Nephron progenitor cell (in vitro differentiated cells): ENCODE measurements around the gene MUC4.

Source experiments
- DNase-seq: peaks from one replicate; pipeline ENCODE4 v3.0.0; 2021
- H3K27ac Mint-ChIP-seq: 2 replicates; pipeline ENCODE4 v1.8.0; 2021; ENCODE audit warnings: mild to moderate bottlenecking, moderate library complexity, mixed read lengths
- H3K27me3 Mint-ChIP-seq: 2 replicates; pipeline ENCODE4 v1.8.0; 2021; ENCODE audit warnings: mild to moderate bottlenecking, low read depth, mixed read lengths; ENCODE audit not compliant: poor library complexity
- H3K36me3 Mint-ChIP-seq: 2 replicates; pipeline ENCODE4 v1.8.0; 2021; ENCODE audit warnings: low read depth, mixed read lengths
- H3K4me1 Mint-ChIP-seq: 2 replicates; pipeline ENCODE4 v1.8.0; 2021; ENCODE audit warnings: mixed read lengths
- H3K4me3 Mint-ChIP-seq: 2 replicates; pipeline ENCODE4 v1.8.0; 2021; ENCODE audit warnings: mild to moderate bottlenecking, moderate library complexity, mixed read lengths
- H3K9me3 Mint-ChIP-seq: 2 replicates; pipeline ENCODE4 v1.8.0; 2021; ENCODE audit warnings: mild to moderate bottlenecking, moderate library complexity, mixed read lengths
- TF ChIP-seq, protein P1 (sequence below): fragments of 200-600 bp; sonication (generic); IDR thresholded peaks from 2 replicates; pipeline ENCODE4 v1.5.0; 2021; ENCODE audit warnings: antibody characterized with exemption

MUC4 gene

DNA sequence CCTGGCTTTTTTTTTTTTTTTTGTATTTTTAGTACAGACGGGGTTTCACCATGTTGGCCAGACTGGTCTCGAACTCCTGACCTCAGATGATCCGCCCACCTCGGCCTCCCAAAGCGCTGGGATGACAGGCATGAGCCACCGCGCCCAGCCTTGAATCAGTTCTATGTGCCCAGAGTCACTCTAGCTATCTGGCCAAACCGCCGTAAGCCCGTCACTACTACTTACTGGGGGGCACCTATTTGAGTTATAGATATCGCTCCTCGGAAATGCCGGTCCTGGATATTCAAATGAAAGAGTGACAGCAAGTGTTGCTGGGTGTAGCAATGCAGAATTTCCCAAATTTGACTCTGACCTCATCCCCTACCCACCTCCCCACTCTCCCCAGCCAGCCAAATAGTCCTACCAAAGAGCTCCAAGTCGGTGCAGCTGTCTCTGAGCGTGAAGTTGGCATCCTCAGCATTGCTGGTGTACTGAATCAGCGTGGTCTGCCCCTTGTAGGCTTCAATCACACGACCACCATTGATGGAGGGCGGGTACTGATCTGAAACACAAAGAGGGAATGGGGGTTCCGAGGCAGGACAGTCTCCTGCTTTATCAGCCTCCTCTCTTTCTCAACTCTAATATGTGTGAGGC, 52.9 kb downstream of the MUC4 start:
- H3K36me3 Mint-ChIP-seq, result no peaks in the 10 kb centered on the region

DNA sequence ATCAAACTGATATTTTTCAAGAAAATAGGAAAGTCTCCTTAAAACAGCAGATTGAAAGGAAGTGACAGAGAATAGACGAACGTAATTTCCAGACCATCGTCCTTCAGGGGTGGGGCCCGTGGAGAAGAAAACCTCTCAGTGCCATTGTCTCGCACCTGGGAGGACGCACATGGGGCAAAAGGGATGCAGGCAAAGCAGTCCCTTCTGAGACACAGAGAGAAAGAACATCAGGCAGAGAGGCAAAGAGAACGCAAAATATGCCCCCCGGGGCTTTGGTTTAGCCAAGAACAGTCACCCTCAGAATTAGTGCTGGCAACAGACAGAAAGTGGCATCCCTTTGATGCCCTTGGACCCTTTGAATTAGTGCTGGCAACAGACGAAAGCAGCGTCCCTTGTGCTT, 53.9 kb downstream of the MUC4 start:
- DNase-seq, result no peak
- TF ChIP-seq, protein P1, sequence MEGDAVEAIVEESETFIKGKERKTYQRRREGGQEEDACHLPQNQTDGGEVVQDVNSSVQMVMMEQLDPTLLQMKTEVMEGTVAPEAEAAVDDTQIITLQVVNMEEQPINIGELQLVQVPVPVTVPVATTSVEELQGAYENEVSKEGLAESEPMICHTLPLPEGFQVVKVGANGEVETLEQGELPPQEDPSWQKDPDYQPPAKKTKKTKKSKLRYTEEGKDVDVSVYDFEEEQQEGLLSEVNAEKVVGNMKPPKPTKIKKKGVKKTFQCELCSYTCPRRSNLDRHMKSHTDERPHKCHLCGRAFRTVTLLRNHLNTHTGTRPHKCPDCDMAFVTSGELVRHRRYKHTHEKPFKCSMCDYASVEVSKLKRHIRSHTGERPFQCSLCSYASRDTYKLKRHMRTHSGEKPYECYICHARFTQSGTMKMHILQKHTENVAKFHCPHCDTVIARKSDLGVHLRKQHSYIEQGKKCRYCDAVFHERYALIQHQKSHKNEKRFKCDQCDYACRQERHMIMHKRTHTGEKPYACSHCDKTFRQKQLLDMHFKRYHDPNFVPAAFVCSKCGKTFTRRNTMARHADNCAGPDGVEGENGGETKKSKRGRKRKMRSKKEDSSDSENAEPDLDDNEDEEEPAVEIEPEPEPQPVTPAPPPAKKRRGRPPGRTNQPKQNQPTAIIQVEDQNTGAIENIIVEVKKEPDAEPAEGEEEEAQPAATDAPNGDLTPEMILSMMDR, result no peak
- H3K9me3 Mint-ChIP-seq, result no peaks in the 10 kb centered on the region
- H3K36me3 Mint-ChIP-seq, result no peaks in the 10 kb centered on the region
- H3K4me1 Mint-ChIP-seq, result peaks cover 61% of the 10 kb centered on the region
- H3K27ac Mint-ChIP-seq, result peak overlapping the region; percentile 11
- H3K4me3 Mint-ChIP-seq, result no peak overlapping the region
- H3K27me3 Mint-ChIP-seq, result peaks cover 22% of the 10 kb centered on the region

More for the DNA sequence above, 52.9 kb downstream of the MUC4 start:
- H3K9me3 Mint-ChIP-seq, result no peaks in the 10 kb centered on the region
- TF ChIP-seq, protein P1, result no peak
- H3K27me3 Mint-ChIP-seq, result peaks cover 24% of the 10 kb centered on the region
- no peak overlapping the region for H3K27ac Mint-ChIP-seq
- peaks cover 58% of the 10 kb centered on the region for H3K4me1 Mint-ChIP-seq
- no peak overlapping the region for H3K4me3 Mint-ChIP-seq
- DNase-seq, result no peak

DNA sequence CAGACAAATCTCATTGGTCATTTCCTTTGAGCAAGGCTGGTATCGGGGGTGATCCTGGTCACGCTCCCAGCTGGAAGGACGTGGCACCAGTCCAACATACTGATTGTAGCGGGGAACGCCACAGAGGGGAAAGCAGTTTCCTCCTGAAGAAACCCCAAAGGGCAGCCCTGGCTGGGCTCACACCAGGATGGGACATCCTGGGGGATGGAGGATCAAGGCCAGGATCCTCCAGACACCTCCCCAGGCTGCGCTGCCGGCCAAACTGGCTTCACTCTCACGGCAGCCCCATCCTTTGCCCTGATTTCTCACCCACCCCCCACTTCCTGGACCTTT, 54.3 kb downstream of the MUC4 start:
- Mint-ChIP-seq H3K4me3 (no peak overlapping the region), H3K4me1 (peaks cover 64% of the 10 kb centered on the region), H3K9me3 (no peaks in the 10 kb centered on the region), H3K27ac (peak overlapping the region; percentile 11), H3K27me3 (peaks cover 22% of the 10 kb centered on the region), H3K36me3 (no peaks in the 10 kb centered on the region)
- TF ChIP-seq, protein P1, result no peak
- no peak for DNase-seq

DNA sequence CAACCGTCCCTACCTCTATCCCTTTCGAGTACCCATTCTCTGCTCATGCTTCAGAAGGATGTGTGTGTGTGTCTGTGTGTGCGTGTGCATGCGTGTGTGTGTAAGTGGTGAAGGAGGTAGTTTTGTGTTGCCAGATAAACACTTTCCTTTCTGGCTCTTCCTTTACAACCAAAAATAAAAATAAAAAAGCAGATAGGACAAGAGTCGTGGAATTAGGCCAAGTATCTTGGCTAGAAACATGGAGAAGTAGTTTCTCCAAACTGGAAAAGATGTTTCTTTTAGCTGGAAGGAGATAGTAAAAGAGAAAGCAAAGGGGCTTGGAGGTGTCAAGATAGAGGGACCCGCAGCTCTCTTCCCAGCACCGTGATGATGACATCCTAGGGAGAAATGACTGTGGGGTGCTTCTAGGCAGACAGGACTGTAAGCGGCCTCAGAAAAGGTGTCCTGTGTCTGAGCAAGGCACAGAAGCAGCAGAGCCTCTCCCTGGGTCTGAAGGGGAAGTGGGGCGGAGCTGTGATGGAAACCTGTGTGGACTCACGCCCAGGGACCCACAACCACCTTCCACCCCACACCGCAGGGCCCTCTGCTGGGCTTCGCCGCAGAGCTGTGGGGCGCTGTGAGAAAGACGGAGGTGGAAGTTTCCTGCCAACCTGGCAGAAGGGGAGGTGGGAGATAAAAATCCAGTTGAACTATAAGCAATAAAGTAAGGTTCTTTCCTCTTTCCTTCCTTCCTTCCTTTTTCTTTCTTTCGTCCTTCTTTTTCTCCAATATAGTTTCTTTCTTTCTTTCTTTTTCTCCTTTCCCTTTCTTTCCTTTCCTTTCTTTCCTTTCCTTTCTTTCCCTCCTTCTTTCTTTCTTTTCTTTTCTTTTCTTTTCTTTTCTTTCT, 55.7 kb downstream of the MUC4 start:
- no peaks in the 10 kb centered on the region for H3K36me3 Mint-ChIP-seq
- DNase-seq, result no peak
- no peaks in the 10 kb centered on the region for H3K9me3 Mint-ChIP-seq
- peaks cover 29% of the 10 kb centered on the region for H3K27me3 Mint-ChIP-seq
- TF ChIP-seq, protein P1, result no peak
- H3K4me3 Mint-ChIP-seq, result no peak overlapping the region
- no peak overlapping the region for H3K27ac Mint-ChIP-seq
- H3K4me1 Mint-ChIP-seq, result peaks cover 72% of the 10 kb centered on the region

DNA sequence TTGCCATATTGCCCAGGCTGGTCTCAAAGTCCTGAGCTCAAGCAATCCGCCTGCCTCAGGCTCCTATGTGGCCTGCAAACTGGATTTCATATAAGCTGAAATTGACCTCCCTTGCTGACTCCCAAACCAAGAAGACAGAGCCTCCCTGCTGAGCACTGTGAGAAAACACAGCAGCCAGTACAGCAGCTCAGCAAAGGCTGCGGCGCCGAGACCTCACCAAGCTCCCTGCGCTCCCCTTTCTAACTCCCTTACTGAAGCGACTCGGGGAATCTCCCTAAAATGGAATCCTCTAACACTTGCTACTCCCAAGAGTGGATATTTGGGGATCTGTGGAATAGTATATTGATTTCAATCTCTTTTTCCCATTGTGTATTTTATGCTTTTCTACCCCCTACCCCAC, 56.3 kb downstream of the MUC4 start:
- TF ChIP-seq, protein P1, result no peak
- no peak for DNase-seq
- Mint-ChIP-seq H3K36me3 (no peaks in the 10 kb centered on the region), H3K27ac (no peak overlapping the region), H3K27me3 (peaks cover 25% of the 10 kb centered on the region), H3K9me3 (no peaks in the 10 kb centered on the region), H3K4me3 (no peak overlapping the region), H3K4me1 (peaks cover 66% of the 10 kb centered on the region)
